RWPE1 (cell line): ENCODE data around the gene FOXI2.

Source experiments
- CTCF ChIA-PET: fragments of 350-600 bp; sonication (Branson Sonifier 250); formaldehyde crosslinking; extraction: SDS; loops from one replicate; lab custom pipeline; 2021; lab: Yijun Ruan, JAX
- POLR2A ChIA-PET: fragments of 400-600 bp; formaldehyde crosslinking; extraction: SDS; loops from one replicate; lab custom pipeline; 2020; ENCODE audit warnings: antibody characterized with exemption; ENCODE audit not compliant: low non-redundant PET; lab: Yijun Ruan, JAX
- DNase-seq: peaks from one replicate; pipeline ENCODE4 v3.0.0; 2012; ENCODE audit warnings: low spot score
- H3K27ac ChIP-seq: fragments of 450-650 bp; 2 replicates; pipeline ENCODE4 v1.5.1; 2017
- CTCF ChIP-seq: fragments of 450-650 bp; conservative IDR thresholded peaks from 2 replicates; pipeline ENCODE4 v1.5.1; 2017; ENCODE audit warnings: low read depth, mild to moderate bottlenecking

Gene FOXI2

GRCh38 chr10:127734753-127735152 lies 2.2 kb upstream of the FOXI2 start:
- ChIA-PET CTCF (no interaction called here), POLR2A (no interaction called here)
- H3K27ac ChIP-seq = no peak overlapping the region
- TF ChIP-seq CTCF = no peak
- DNase-seq = no peak

GRCh38 chr10:127735156-127735555 lies 1.8 kb upstream of the FOXI2 start:
- ChIA-PET POLR2A (no interaction called here), CTCF (no interaction called here)
- no peak for TF ChIP-seq CTCF
- no peak for DNase-seq
- no peak overlapping the region for H3K27ac ChIP-seq

DNA sequence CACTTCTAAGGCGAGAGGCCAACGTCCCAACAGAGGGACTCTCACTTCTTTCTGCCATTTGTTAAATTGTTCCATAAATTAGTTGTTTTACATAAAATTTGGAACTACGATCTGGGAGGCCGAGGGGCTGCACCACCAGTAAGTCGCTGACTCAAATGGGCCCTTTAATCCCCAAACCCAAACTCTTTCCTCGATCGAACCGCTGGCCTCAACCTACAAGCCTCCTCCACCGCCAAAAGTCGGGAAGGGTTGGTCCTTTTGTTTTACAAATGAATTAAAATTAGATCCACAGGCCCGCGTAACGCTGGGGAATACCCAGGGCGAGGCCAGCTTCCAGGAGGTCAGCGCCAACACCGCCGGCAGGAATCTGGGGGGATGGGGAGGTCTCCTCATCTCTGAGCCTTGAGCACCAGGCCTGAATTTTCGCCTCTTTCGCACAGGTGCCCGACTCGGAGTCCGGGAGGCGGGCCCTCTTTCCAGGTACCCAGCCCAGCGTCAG lies 1.2 kb upstream of the FOXI2 start:
- no peak overlapping the region for H3K27ac ChIP-seq
- TF ChIP-seq CTCF = no peak
- no peak for DNase-seq
- ChIA-PET POLR2A (no interaction called here), CTCF (no interaction called here)

DNA sequence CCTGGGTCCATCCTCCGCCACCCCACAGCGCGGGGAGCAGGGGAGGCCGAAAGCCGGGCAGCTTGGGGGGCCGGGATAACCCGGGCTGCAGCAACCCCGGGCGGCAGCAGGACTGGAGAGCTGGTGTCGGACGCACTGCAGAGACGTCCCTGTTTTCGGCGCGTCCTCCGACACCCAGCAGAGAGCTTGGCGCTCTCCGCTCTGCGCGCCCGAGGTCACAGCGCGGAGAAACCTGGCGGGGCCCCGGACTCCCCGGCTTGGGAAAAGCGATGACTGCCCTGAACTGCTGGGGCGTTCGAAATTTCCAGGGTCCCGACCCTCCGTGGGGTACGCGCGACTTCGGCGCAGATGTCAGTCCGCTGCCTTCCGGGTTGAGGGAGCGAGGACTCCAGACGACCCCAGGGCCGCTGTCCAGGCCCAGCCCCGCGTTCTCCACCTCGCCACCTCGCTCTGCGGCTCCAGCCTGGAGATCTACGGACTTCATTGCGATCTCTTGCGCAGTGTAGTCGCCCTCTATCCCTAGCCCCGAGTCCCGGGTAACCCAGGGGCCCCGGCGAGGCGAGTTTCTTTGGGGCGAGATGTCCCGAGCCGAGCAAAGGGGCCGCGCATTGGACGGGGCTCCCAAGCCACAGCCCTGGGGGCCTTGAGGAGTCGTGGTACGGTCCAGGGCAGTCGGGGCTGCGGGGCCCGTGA lies 617 bp upstream of the FOXI2 start:
- H3K27ac ChIP-seq = no peak overlapping the region
- no peak for TF ChIP-seq CTCF
- DNase-seq = no peak
- ChIA-PET POLR2A (no interaction called here), CTCF (no interaction called here)

DNA sequence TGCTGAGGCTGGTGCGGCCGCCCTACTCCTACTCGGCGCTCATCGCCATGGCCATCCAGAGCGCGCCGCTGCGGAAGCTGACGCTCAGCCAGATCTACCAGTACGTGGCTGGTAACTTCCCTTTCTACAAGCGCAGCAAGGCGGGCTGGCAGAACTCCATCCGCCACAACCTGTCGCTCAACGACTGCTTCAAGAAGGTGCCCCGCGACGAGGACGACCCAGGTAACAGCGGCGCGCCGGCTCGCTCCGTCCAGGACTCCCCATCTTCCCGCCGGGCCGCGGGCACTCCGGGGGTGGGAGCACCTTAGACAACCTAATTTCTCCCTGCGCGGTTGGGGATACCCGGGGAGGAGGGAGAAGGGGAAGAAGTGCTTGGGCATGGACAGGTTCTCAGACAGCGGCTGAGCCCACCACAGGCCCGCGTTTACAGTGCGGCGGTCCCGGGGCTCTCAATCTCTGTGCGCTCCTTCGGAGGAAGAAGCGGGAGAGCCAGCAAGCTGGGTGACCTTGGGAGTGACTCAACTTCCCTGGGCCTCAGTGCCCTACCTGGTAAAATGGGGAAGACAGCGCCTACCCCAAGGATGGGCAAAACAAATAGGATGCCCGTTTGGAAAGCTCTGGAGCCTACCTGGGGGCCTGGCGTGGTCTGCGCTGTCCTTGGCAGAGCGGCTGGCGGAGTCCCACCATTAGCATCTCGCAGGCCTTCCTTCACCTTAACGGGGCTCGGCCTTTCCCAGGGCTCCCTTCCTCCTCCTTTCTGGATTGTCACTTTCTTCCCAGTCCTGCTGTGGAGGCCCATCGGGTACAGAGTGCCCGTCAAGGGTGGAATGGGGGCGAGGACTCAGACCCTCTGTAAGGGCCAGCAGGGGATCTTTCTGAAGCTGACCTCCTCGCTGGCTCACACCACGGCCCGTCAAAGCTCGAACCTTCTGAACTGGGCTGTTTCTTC lies 852 bp downstream of the FOXI2 start:
- no peak overlapping the region for H3K27ac ChIP-seq
- no peak for TF ChIP-seq CTCF
- ChIA-PET CTCF (interaction anchor here (0.6 to 0.7 kb wide), 2 partner anchors 46 to 1804 kb away, joined by 3 to 4 read pairs; no protein-coding TSS in a partner anchor), POLR2A (no interaction called here)
- no peak for DNase-seq
